BLaER1 treated with 17β-estradiol and CSF1 and Interleukin-3, amounts not matched to agents 10 nM and 100 nM (cell line): Measurements from ENCODE around the gene LDLR.
A peak's percentile ranks its signal among the peaks of the same experiment; 100 is the strongest.
"Not testable (repeated sequence)": the region's sequence is repeated elsewhere in the genome, so short reads cannot be mapped to it uniquely, and the experiment has no call there.

Source experiments
- H3K27ac ChIP-seq, 11 experiments: shearing (Covaris generic); formaldehyde crosslinking; 2 replicates each; pipeline ENCODE4 v1.8.1; 2022
- H3K27me3 ChIP-seq, 11 experiments: shearing (Covaris generic); formaldehyde crosslinking; 2 replicates each; pipeline ENCODE4 v1.8.1; 2022
- H3K36me3 ChIP-seq, 11 experiments: shearing (Covaris generic); formaldehyde crosslinking; 2 replicates each; pipeline ENCODE4 v1.8.1; 2022
- H3K4me1 ChIP-seq, 10 experiments: shearing (Covaris generic); formaldehyde crosslinking; 2 replicates each; pipeline ENCODE4 v1.8.1; 2022
- H3K4me2 ChIP-seq, 11 experiments: shearing (Covaris generic); formaldehyde crosslinking; 2 replicates each; pipeline ENCODE4 v1.8.1; 2022
- H3K4me3 ChIP-seq, 10 experiments: shearing (Covaris generic); formaldehyde crosslinking; 2 replicates each; pipeline ENCODE4 v1.8.1; 2022
- H3K9ac ChIP-seq, 11 experiments: shearing (Covaris generic); formaldehyde crosslinking; 2 replicates each; pipeline ENCODE4 v1.8.1; 2022
- H3K9me3 ChIP-seq, 11 experiments: shearing (Covaris generic); formaldehyde crosslinking; replicated peaks in 1 of 11; 2 replicates each; pipeline ENCODE4 v1.8.1; 2022
- H4K20me1 ChIP-seq, 11 experiments: shearing (Covaris generic); formaldehyde crosslinking; 2 replicates each; pipeline ENCODE4 v1.8.1; 2022
- Cebpa-rat ChIP-seq, 11 experiments: shearing (Covaris generic); IDR thresholded peaks; 2 replicates each; pipeline ENCODE4 v1.8.1; 2022

LDLR gene

DNA sequence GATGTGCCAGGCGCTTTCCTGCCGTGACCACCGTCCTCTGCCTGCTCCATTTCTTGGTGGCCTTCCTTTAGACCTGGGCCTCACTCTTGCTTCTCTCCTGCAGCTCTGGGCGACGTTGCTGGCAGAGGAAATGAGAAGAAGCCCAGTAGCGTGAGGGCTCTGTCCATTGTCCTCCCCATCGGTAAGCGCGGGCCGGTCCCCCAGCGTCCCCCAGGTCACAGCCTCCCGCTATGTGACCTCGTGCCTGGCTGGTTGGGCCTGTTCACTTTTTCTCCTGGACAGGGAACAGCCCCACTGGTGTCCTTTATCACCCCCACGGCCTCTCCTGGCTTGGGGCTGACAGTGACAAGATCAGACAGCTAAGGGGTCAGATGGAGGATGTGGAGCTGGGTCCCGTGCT, 38.6 kb downstream of the LDLR start:
- H3K9ac ChIP-seq = peak overlapping the region in 5 of 11 experiments; percentile 5 to 35 (median 20); a peak in 7 of 22 replicates
- H3K27me3 ChIP-seq = no peaks in the 10 kb centered on the region; a peak in 1 of 22 replicates
- H3K4me3 ChIP-seq = no peak overlapping the region
- H3K36me3 ChIP-seq = peaks cover 81 to 100% (median 99%) of the 10 kb centered on the region in 11 experiments
- TF ChIP-seq Cebpa-rat (IDR thresholded peaks at IDR 0.05) = no peak
- no peaks in the 10 kb centered on the region for H3K9me3 ChIP-seq
- H4K20me1 ChIP-seq = peaks cover 0 to 100% (median 99%) of the 10 kb centered on the region in 11 experiments; a peak in 20 of 22 replicates
- peak overlapping the region in 4 of 11 experiments; percentile 15 to 29 (median 26); a peak in 5 of 22 replicates for H3K4me2 ChIP-seq
- peak overlapping the region in 2 of 11 experiments; percentile 4 to 10; a peak in 2 of 22 replicates for H3K27ac ChIP-seq
- H3K4me1 ChIP-seq = peaks cover 33 to 61% (median 41%) of the 10 kb centered on the region in 10 experiments

DNA sequence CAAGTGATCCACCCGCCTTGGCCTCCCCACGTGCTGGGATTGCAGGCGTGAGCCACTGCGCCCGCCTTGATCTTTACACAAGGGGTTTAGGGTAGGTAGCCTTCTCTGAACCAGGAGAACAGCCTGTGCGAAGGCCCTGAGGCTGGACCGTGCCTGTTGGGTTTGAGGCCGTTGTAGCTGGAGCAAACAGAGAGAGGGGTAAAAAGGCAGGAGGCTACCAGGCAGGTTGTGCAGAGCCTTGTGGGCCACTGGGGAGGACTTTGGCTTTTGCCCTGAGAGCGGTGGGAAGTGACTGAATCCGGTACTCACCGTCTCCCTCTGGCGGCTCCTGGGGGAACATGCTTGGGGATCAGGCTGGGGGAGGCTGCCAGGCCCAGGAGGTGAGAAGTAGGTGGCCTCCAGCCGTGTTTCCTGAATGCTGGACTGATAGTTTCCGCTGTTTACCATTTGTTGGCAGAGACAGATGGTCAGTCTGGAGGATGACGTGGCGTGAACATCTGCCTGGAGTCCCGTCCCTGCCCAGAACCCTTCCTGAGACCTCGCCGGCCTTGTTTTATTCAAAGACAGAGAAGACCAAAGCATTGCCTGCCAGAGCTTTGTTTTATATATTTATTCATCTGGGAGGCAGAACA, 41.7 kb downstream of the LDLR start:
- H3K9ac ChIP-seq = peak overlapping the region in 5 of 11 experiments; percentile 8 to 40 (median 31); a peak in 8 of 22 replicates
- peak overlapping the region in 7 of 11 experiments; percentile 1 to 46 (median 33); a peak in 6 of 22 replicates for H3K27ac ChIP-seq
- peaks cover 33 to 69% (median 49%) of the 10 kb centered on the region in 10 experiments for H3K4me1 ChIP-seq
- H3K36me3 ChIP-seq = peaks cover 52 to 89% (median 80%) of the 10 kb centered on the region in 11 experiments
- peaks cover 0 to 94% (median 79%) of the 10 kb centered on the region in 11 experiments; a peak in 20 of 22 replicates for H4K20me1 ChIP-seq
- peak overlapping the region in 10 of 11 experiments; percentile 3 to 43 (median 30); a peak in 12 of 22 replicates for H3K4me2 ChIP-seq
- no peak for TF ChIP-seq Cebpa-rat (IDR thresholded peaks at IDR 0.05)
- no peaks in the 10 kb centered on the region for H3K9me3 ChIP-seq
- H3K4me3 ChIP-seq = no peak overlapping the region
- H3K27me3 ChIP-seq = no peaks in the 10 kb centered on the region; a peak in 1 of 22 replicates

DNA sequence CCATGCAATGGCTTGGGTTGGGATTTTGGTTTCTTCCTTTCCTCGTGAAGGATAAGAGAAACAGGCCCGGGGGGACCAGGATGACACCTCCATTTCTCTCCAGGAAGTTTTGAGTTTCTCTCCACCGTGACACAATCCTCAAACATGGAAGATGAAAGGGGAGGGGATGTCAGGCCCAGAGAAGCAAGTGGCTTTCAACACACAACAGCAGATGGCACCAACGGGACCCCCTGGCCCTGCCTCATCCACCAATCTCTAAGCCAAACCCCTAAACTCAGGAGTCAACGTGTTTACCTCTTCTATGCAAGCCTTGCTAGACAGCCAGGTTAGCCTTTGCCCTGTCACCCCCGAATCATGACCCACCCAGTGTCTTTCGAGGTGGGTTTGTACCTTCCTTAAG, 42.2 kb downstream of the LDLR start:
- Histone ChIP-seq H3K9me3 (no peaks in the 10 kb centered on the region), H3K27me3 (no peaks in the 10 kb centered on the region; a peak in 1 of 22 replicates), H3K27ac (peak overlapping the region in 5 of 11 experiments; percentile 4 to 46 (median 35); a peak in 4 of 22 replicates), H3K4me2 (peak overlapping the region in 6 of 11 experiments; percentile 6 to 43 (median 31); a peak in 8 of 22 replicates), H3K36me3 (peaks cover 52 to 84% (median 75%) of the 10 kb centered on the region in 11 experiments), H4K20me1 (peaks cover 0 to 94% (median 74%) of the 10 kb centered on the region in 11 experiments; a peak in 20 of 22 replicates), H3K9ac (peak overlapping the region in 2 of 11 experiments; percentile 20 to 31; a peak in 5 of 22 replicates), H3K4me3 (no peak overlapping the region), H3K4me1 (peaks cover 33 to 72% (median 54%) of the 10 kb centered on the region in 10 experiments)
- no peak for TF ChIP-seq Cebpa-rat (IDR thresholded peaks at IDR 0.05)

- H3K4me2 ChIP-seq = peak overlapping the region; percentile 8 to 95 (median 85); a peak in 21 of 22 replicates
These were observed 47.3 kb downstream of the LDLR start for GRCh38 chr19:11136400-11137101.

DNA sequence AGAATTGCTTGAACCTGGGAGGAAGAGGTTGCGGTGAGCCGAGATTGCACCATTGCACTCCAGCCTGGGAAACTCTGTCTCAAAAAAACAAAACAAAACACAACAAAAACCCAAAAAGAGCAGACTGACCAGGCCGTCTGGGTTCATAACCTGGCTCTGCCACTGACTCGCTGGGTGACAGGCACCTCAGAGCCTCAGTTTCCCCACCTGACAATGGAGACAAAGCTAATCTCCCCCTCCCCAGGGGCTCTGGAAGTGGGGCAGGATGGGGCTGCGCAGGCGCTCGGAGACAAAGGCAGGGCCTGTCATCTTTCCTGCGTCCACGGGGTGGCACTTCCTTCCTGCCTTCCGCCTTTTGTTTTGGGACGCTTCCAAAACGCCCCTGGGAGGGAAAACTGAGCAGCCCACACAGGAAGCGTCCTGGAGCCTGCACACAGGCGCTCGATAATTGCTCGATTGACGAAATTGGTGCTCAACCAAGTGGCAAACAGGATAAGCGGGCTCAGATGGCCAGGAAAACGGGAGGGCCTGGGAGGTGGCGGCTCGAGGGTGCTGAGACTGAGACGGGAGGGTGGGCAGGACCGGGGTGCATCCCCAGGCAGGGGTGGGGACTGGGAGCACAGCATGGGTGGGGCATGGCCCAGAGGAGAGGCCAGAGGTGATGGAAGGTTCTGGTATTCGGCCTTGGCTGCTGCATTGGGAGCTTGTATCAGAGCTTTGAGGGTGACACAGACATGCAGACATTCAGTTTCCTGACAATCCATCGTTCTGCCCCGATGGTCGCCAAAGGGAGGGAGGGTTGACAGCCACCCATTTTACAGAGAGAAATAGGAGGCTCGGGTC, 48.5 kb downstream of the LDLR start:
- Histone ChIP-seq H3K9ac (peak overlapping the region in 9 of 11 experiments; percentile 55 to 75 (median 66); a peak in 19 of 22 replicates), H3K36me3 (peaks cover 3 to 21% (median 13%) of the 10 kb centered on the region in 11 experiments; a peak in 19 of 22 replicates), H3K4me1 (peaks cover 48 to 81% (median 77%) of the 10 kb centered on the region in 10 experiments), H3K27me3 (no peaks in the 10 kb centered on the region), H3K9me3 (no peaks in the 10 kb centered on the region), H4K20me1 (peaks cover 0 to 32% (median 11%) of the 10 kb centered on the region in 11 experiments; a peak in 18 of 22 replicates), H3K27ac (peak overlapping the region in 9 of 11 experiments; percentile 61 to 83 (median 78); a peak in 18 of 22 replicates), H3K4me3 (peak overlapping the region in 9 of 10 experiments; percentile 12 to 62 (median 40); a peak in 15 of 20 replicates), H3K4me2 (peak overlapping the region; percentile 77 to 95 (median 85))
- TF ChIP-seq Cebpa-rat (IDR thresholded peaks at IDR 0.05) = peak in 3 of 11 experiments; percentile 42 to 57 (median 51); a peak in 3 of 22 replicates

More at GRCh38 chr19:11136400-11137101, 47.3 kb downstream of the LDLR start:
- Histone ChIP-seq H3K9ac (peak overlapping the region in 5 of 11 experiments; percentile 55 to 75 (median 70); a peak in 7 of 22 replicates), H3K36me3 (peaks cover 12 to 33% (median 24%) of the 10 kb centered on the region in 11 experiments; a peak in 21 of 22 replicates), H4K20me1 (peaks cover 0 to 44% (median 23%) of the 10 kb centered on the region in 11 experiments; a peak in 19 of 22 replicates), H3K4me1 (peaks cover 43 to 81% (median 76%) of the 10 kb centered on the region in 10 experiments), H3K27ac (peak overlapping the region in 8 of 11 experiments; percentile 64 to 83 (median 79); a peak in 13 of 22 replicates), H3K4me3 (no peak overlapping the region), H3K9me3 (no peaks in the 10 kb centered on the region), H3K27me3 (no peaks in the 10 kb centered on the region; a peak in 1 of 22 replicates)
- no peak for TF ChIP-seq Cebpa-rat (IDR thresholded peaks at IDR 0.05)

DNA sequence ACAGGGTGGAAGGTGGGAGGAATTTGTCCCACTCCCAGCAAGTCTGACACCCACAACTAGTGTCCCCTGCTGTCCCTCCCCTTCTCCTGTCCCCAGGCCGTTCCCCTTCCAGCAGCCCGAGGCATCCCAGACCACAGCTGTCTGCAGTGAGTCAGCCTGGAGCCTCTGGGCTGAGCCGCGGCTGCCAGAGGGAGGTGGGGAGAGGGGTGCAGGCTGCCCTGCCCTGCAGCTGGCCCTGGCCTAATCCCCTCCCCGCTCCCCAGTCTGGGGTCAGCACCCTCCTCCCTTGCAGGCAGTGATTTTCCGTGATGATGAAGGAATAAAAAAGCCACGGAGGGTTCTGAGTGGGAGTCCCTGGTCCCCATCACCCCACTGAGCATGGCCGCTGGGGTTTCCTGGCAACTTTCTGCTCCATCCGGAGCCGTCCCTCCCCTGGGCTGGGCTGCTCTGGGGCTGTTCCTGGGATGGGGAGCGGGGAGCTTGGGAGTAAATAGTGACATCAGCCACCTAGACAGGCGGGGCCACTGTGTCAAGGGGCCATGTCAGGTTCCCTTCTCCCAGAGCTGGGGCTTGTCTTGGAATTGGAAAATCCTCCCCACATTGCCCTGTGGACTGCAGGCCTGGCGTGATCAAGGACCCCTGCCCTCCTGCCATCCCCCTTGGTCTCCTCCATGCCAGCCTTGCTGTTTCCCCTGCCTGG, 49.5 kb downstream of the LDLR start:
- peaks cover 0 to 11% (median 3%) of the 10 kb centered on the region in 11 experiments; a peak in 14 of 22 replicates for H3K36me3 ChIP-seq
- peak overlapping the region in 10 of 11 experiments; percentile 30 to 75 (median 59); a peak in 18 of 22 replicates for H3K9ac ChIP-seq
- H3K27me3 ChIP-seq = no peaks in the 10 kb centered on the region
- peaks cover 0 to 22% (median 4%) of the 10 kb centered on the region in 11 experiments; a peak in 10 of 22 replicates for H4K20me1 ChIP-seq
- no peaks in the 10 kb centered on the region for H3K9me3 ChIP-seq
- peak overlapping the region; percentile 67 to 95 (median 85) for H3K4me2 ChIP-seq
- peaks cover 58 to 86% (median 83%) of the 10 kb centered on the region in 10 experiments for H3K4me1 ChIP-seq
- no peak for TF ChIP-seq Cebpa-rat (IDR thresholded peaks at IDR 0.05)
- peak overlapping the region in 3 of 10 experiments; percentile 12 to 47 (median 45); a peak in 6 of 20 replicates for H3K4me3 ChIP-seq
- peak overlapping the region in 10 of 11 experiments; percentile 23 to 83 (median 74); a peak in 19 of 22 replicates for H3K27ac ChIP-seq

GRCh38 chr19:11140023-11140538, 50.8 kb downstream of the LDLR start:
- Histone ChIP-seq H3K36me3 (peaks cover 0 to 12% (median 5%) of the 10 kb centered on the region in 11 experiments; a peak in 14 of 22 replicates), H3K27ac (peak overlapping the region in 9 of 11 experiments; percentile 52 to 83 (median 76); a peak in 16 of 22 replicates), H3K9ac (peak overlapping the region in 8 of 11 experiments; percentile 42 to 75 (median 63); a peak in 9 of 22 replicates), H3K4me1 (peaks cover 58 to 99% (median 96%) of the 10 kb centered on the region in 10 experiments), H4K20me1 (peaks cover 0 to 17% (median 3%) of the 10 kb centered on the region in 11 experiments; a peak in 7 of 22 replicates), H3K4me2 (peak overlapping the region in 10 of 11 experiments; percentile 67 to 95 (median 86); a peak in 21 of 22 replicates)
- H3K9me3 ChIP-seq, H3K27me3 ChIP-seq, H3K4me3 ChIP-seq: not testable (repeated sequence)
